GM18517 (cell line): Measurements from ENCODE around the gene PITX2.
"Not testable (repeated sequence)": the region's sequence is repeated elsewhere in the genome, so short reads cannot be mapped to it uniquely, and the experiment has no call there.

Experiments
- ATAC-seq: cut with Tn5 transposase; IDR thresholded peaks from one replicate; pipeline ENCODE4 v1.9.1; 2021; ENCODE audit warnings: mild to moderate bottlenecking, moderate library complexity; ENCODE audit not compliant: unreplicated experiment

Gene PITX2

DNA sequence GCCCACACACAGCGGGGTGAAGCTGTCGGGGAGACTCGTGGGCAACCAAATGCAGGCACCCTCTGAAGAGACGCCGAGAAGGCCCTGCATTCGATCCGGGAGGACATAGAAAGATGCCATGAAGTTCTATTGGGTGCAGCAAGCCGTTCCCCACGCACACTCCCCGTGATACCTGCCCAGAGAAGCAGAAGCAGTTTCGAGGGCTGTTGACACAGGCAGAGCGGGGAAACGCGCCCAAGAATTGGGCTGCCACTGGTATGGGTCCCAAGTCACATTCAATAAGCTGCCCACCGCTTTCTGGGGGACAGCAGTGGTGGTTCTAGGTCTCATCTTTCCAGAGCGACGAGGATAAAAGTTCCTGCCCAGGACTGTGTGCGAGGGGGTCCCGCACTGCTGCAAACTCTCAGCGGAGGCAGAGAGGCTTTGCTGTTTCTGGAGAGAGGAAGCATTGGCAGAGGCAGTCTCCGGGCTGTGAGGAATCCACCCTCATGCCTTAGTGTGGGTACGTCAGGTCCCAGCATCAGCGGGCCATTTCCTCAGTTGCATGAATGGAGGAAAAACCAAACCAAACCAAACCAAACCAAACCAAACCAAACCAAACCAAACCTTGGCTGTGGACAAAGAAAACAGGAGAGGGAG, 10.1 kb downstream of the PITX2 start:
- ATAC-seq: no peak

- no peak for ATAC-seq
Observed at GRCh38 chr4:110611968-110612447, 10.9 kb downstream of the PITX2 start.

DNA sequence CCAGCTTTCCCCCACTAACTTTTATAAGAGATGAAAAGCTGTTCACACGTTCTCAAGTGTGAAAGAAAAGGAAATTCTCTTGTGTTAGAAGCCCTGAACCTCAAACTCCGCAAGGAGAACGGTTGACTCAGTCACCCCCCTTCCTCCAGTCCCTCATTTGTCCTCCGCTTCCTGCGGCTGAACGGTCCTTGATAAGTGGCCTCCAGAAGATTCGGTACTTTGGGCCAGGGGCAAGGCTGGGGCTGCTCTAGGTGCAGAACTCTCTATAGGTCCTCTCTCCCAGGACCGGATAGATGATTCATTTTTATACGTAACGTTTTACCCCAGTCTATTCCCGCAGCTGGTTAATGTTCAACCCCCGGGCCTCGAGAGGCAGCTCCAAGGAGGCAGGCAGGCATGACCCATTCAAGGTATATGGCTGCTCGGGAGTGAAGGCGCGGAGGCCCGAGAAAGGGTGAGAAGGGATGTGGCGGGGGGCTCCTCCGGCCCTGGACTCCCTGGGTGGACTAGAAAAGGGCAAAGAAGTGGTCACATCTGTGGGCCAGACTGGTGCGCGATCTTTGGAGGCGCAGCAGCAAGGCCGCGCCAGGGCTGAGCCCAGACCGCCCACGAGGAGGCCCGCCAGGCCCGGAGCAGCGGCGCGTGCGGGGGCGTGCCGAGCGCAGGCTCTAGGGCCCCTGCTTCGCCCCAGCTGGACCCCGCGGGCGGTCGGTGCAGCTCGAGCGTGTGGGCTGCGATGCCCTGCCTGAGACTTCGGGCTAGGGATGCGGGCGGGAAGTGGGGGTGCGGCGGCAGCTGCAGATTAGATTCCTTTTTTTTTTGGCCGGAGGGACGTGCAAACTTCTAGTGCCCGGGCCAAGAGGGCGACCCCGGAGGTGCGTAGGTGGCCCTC, 11.7 kb downstream of the PITX2 start:
- peak; percentile 80 for ATAC-seq

DNA sequence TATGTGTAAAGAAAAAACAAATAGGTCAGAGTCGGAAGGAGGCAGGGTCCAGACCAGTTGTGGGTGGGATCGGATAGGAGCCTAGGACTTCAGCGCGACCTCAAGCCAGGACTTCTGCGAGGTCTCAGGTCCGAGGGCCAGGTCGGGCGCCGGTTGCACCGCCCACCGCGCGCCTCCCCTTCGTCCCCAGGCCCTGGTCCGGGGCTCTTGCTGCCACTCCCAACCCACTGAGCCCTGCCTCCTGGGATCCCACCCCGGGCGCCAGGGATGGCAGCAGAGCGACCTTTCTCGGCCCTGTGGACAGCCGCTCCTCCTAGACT, 12.3 kb downstream of the PITX2 start:
- no peak for ATAC-seq

DNA sequence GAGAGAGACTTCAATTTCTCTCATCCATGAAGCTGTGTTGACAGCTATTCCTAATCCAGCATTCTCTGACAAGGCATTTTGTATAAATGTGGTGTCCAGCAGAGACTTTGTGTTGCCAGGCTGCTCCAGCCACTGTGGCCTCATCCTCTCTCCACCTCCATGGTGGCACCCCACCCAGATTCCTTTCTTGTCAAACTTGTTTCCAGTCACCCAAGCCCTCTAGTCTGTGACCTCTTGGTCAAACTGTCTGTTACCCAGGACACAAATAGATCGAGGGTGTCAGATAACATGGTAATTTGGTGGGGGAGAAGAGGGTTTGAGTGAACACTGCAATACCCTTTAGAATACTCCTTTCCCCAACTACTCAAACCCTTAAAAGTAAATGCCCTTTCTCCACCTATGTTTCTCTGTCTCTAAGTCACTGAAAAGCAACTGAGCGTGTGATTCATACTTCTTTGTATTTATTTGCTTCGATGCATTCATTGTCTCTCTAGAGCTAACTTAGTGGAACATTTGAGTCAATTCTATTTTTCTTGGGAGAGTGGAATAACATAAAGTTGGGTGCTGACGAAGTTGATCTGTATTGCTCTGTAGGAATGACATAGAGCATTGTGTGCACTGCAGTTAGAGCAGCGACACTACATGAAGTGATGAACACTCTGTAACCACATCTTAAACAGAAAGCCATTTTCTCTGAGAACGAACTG, 13.7 kb downstream of the PITX2 start:
- no peak for ATAC-seq

DNA sequence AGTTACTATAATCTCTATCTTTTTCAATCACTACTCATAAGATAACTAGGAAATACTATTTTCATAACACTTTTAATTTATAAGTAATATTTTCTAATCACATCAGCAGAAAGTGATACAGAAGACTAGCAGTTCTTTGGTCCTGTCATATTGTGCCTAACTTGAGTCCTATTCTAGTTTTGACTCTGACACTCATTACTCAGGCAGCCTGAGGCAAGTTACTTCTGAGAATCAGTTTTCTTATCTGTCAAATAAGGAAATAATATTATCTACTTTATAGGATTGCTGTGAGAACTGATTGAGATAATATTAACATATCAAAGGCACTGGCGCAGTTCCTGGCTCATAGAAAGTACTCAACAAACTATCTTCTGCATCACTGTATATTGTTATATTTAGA, 17.8 kb downstream of the PITX2 start:
- no peak for ATAC-seq

DNA sequence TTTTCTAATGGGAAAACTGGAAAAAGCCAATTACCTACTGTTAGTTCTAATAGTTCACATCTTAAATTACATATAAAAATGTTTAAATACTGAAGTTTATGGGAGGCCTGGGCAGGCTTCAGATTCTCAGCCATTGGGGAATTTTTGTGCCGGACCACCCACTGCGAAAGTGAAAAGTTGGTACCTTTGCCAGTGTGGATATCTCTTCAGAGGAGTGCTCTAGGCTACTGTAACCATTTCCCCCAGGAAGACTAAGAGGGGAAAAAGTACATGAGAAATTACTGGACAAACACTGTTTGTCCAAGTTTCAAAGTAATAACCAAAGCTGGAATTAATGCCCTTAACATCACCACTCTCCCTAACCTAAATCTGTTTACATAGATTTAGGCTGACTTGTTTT, 20.8 kb downstream of the PITX2 start:
- no peak for ATAC-seq

- no peak for ATAC-seq
Observed at GRCh38 chr4:110597582-110597981, 25.3 kb downstream of the PITX2 start.

GRCh38 chr4:110596431-110596830, 26.4 kb downstream of the PITX2 start:
- ATAC-seq: no peak

- ATAC-seq: no peak
Observed at GRCh38 chr4:110595583-110595982, 27.3 kb downstream of the PITX2 start.

DNA sequence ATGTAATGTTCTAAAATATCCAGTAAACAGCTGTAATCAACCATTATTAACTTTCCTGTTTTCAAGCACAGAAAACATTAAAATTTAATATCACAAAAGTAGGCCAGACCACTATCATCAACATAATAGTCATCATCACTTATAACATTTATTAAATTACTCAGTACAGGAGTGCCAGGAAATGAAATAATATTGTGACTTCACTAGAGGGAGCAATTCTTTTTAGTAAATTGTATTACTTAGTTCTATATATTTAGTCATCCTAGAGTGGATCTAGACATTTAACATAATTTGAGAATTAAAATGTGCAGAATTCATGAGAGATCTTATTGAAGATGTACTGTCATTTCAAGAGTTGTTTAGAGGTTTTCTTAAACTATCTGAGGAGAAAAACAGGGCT, 33.6 kb downstream of the PITX2 start:
- no peak for ATAC-seq

DNA sequence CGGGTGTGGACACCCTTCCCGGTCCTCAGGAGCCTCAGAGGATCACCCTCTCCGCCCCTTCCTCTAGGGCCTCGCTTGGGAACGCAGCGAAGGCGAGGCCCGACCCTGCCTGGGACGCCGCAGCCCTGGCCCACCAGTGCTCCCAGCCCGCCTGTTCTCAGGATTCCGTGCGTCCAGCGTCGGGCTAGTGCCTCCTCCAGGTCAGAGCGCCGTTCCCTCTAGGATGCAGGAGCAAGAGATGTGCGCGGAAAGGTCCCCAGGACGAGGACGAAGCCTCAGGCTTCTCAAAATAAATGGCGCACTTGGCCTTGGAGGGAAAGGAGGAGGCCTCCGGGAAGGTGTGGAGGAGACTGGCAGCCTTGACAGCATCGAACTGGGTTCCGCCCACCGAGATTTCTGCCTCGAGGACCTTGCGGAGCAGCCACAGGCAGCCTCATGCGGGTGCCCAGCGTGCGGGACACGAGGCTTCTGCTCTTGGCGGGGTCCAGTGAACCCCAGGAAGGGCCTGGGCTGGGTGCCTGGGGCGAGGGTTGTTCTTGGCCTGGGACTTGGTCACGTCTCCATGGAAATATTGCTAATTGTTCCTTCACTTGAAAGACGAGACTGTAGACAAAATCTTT, 35.1 kb downstream of the PITX2 start:
- no peak for ATAC-seq

DNA sequence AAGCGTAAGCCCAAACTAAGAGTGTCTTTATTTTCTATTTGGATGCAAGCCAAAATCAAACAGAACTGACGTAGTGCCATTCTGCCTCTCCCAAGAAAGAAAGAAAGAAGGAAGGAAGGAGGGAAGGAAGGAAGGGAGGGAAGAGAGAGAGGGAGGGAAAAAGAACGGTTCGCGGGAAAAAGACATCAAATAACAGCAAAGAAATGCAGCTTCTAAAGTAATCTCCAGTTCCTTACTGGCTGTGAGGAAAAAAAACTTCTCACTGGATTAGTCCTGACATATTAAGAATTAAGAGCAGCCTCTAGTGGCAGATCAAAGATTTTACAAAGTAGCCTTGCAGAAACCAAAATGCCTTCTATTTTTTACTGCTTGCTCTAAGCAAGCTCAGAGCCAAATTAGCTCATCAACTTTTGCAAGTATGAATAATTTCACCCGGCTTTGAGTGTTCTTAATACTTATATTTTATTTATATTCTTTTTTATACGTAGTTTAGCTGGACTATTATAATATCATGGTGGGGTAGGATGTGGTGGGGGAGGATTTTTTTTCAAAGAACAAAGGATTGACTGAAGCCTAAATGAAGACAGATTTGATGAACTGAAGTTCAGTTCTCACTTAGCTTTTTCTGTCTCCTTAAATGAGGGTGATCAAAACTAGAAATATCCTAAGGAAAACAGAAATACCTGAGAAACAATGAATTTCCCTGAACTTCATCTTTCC, 36.6 kb downstream of the PITX2 start:
- ATAC-seq: no peak

GRCh38 chr4:110576696-110577095, 46.2 kb downstream of the PITX2 start:
- not testable (repeated sequence) for ATAC-seq
